Stimulated activated CD4-positive, alpha-beta T cell treated with anti-CD3 and anti-CD28 coated beads, TNF-alpha, amount 100 ng/mL, for 1 hour (primary cell): ENCODE data around the gene SYNGAP1.
"Not testable (repeated sequence)": the region's sequence is repeated elsewhere in the genome, so short reads cannot be mapped to it uniquely, and the experiment has no call there.

ENCODE experiments used
- DNase-seq, 3 donors: peaks; one replicate each; pipeline ENCODE4 v3.0.0-alpha.2; 2020; ENCODE audit warnings: low read depth in 3 of 3, low spot score in 1 of 3

Gene SYNGAP1

DNA sequence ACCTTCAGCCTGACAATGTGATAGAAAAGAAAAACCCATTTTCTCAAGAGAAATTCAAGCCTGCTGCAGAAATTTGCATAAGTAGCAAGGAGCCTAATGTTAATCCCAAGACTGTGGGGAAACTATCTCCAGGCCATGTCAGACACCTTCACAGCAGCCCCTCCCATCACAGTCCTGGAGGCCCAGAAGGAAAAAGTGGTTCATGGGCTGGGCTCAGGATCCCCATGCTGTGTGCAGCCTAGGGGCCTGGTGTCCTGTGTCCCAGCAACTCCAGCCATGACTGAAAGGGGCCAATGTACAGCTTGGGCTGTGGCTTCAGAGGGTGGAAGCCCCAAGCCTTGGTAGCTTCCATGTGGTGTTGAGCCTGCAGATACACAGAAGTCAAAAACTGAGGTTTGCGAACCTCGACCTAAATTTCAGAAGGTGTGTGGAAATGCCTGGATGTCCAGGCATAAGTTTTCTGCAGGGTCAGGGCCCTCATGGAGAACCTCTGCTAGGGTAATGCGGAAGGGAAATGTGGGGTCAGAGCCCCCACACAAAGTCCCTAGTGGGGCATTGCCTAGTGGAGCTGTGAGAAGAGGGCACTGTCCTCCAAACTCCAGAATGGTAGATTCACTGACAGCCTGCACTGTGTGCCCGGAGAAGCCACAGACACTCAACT, 46.3 kb downstream of the SYNGAP1 start:
- DNase-seq: no peak

- no peak for DNase-seq
Measured at GRCh38 chr6:33467091-33467490, 47.2 kb downstream of the SYNGAP1 start.

DNA sequence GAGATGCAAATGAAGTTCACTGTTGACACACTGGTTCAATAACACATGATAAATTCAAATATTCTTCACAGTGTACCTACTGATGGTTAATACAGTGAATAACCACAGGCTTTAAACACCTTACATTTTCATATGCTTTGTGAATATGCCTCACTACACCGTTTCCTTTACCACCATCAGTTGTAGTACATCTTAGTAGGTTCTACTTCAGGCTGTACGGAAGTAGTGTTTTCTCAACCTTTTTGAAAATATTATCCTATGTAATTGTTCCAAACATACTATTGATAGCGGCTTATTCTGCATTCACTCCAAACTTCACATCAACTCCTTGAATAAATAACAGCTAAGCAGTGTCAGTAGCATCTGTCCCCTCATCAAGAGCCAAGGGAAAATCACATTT, 49.8 kb downstream of the SYNGAP1 start:
- DNase-seq: no peak

DNA sequence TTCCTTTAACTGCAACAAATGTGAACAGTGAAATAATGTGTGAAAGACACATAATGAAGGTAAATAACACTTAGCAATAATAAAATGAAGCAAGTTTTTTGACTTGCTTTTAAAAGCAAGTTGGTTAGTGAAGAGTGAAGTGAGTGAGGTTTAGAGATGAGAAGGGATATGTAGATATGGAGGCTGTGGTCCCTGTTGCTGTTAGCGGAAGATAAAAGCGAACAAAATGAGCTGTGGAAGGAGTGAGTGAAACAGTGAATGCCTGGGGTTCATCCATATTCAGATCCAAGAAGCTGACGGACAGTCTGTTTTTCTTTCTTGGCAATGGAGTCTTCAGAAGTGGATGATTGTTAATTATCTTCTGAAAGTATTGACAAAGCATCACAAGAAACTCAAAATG, 58.0 kb downstream of the SYNGAP1 start:
- DNase-seq: no peak

- DNase-seq: no peak
Measured at GRCh38 chr6:33481192-33481591, 61.3 kb downstream of the SYNGAP1 start.

- not testable (repeated sequence) for DNase-seq
Measured at GRCh38 chr6:33482620-33483019, 62.8 kb downstream of the SYNGAP1 start.

GRCh38 chr6:33483678-33484077, 63.8 kb downstream of the SYNGAP1 start:
- DNase-seq: no peak

- not testable (repeated sequence) for DNase-seq
Measured at GRCh38 chr6:33484673-33485262, 64.9 kb downstream of the SYNGAP1 start.

DNA sequence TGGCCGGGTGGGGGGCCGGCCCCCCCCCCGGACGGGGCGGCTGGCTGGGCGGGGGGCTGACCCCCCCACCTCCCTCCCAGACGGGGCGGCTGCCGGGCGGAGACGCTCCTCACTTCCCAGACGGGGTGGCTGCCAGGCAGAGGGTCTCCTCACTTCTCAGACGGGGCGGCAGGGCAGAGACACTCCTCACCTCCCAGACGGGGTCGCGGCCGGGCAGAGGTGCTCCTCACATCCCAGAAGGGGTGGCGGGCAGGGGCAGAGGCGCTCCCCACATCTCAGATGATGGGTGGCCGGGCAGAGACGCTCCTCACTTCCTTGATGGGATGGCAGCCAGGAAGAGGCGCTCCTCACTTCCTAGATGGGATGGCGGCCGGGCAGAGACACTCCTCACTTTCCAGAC, 65.8 kb downstream of the SYNGAP1 start:
- DNase-seq: not testable (repeated sequence)

- DNase-seq: no peak
Measured at GRCh38 chr6:33488339-33488738, 68.5 kb downstream of the SYNGAP1 start.

DNA sequence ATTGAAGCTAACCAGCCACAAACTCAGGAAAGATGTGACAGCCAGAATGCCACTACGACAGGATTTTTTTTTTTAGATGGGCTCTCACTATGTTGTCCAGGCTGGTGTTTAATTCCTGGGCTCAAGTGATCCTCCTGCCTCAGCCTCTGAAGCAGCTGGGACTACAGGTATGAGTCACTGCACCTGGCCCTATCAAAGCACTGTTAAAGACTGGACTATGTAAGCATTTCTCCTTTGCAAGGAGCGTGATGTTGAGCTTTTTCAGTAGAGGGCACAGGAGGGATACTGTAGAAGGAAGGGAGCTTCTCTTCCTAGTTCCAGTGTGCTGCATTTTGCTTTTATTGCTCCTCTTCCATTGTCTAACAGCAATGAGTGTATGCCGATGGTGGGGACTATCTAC, 70.3 kb downstream of the SYNGAP1 start:
- no peak for DNase-seq

DNA sequence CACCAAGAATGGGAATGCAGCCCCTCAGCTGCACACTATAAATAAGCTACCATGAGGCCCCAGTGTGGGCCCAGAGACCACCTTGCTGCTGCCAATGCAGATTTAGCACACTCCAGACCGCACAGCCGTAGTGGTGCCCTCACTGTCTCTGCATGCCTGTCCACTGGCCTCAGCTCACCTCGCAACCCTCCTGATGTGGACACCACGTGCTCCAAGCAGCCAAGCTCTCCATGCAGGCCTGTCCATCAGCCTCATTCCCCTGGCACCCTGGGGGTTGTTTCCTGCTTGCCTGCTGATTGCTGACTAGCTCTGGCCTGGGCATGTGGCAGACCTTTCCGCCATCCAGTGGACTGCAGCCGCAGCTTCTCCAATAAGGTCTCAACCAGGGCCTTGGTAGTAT, 70.8 kb downstream of the SYNGAP1 start:
- DNase-seq: no peak

DNA sequence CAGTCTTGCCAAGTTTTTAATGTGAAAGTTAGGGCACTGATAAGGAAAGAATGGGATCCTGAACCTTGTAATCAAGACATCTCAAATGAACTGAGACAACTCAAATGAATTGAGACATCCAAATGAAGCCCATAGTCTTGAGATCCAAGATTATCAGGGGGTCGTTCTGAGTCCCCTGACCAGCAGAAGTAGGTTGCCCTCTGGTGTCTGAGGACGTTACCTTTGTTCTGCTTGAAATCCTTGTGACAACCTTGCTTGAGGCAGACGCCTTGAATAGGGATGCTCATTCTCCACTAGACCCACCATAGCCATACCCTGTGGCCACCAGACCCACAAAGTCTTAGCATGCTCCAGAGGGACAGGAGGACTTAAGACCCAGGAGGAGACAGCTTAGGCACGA, 72.2 kb downstream of the SYNGAP1 start:
- no peak for DNase-seq

GRCh38 chr6:33497157-33497556, 77.3 kb downstream of the SYNGAP1 start:
- no peak for DNase-seq

DNA sequence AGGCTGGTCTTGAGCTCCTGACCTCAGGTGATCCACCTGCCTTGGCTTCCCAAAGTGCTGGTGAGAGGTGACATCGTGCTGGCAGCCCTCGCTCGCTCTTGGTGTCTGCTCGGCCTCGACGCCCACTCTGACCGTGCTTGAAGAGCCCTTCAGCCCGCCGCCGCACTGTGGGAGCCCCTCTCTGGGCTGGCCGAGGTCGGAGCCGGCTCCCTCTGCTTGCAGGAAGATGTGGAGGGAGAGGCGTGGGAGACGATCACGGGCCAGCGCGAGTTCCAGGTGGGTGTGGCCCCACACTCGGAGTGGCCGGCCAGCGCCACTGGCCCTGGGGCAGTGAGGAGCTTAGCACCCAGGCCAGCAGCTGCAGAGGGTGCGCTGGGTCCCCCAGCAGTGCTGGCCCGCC, 82.6 kb downstream of the SYNGAP1 start:
- DNase-seq: no peak

GRCh38 chr6:33504486-33504885, 84.6 kb downstream of the SYNGAP1 start:
- no peak for DNase-seq
